HL-60 (cell line): Measurements from ENCODE around the gene FOLR2.

Source experiments
- CTCF ChIP-seq: IDR thresholded peaks from one replicate; pipeline ENCODE4 v1.5.1; 2011; ENCODE audit warnings: low read length, control low read depth, inconsistent platforms; ENCODE audit not compliant: insufficient read depth
- GABPA ChIP-seq: IDR thresholded peaks from 2 replicates; pipeline ENCODE4 v1.6.1; 2012; ENCODE audit warnings: low read depth
- POLR2AphosphoS5 ChIP-seq: IDR thresholded peaks from 2 replicates; pipeline ENCODE4 v1.6.1; 2012; ENCODE audit warnings: low read depth
- TF ChIP-seq, protein P1 (sequence below): IDR thresholded peaks from 2 replicates; pipeline ENCODE4 v1.6.1; 2012; ENCODE audit warnings: low read depth; ENCODE audit not compliant: insufficient replicate concordance

DNA sequence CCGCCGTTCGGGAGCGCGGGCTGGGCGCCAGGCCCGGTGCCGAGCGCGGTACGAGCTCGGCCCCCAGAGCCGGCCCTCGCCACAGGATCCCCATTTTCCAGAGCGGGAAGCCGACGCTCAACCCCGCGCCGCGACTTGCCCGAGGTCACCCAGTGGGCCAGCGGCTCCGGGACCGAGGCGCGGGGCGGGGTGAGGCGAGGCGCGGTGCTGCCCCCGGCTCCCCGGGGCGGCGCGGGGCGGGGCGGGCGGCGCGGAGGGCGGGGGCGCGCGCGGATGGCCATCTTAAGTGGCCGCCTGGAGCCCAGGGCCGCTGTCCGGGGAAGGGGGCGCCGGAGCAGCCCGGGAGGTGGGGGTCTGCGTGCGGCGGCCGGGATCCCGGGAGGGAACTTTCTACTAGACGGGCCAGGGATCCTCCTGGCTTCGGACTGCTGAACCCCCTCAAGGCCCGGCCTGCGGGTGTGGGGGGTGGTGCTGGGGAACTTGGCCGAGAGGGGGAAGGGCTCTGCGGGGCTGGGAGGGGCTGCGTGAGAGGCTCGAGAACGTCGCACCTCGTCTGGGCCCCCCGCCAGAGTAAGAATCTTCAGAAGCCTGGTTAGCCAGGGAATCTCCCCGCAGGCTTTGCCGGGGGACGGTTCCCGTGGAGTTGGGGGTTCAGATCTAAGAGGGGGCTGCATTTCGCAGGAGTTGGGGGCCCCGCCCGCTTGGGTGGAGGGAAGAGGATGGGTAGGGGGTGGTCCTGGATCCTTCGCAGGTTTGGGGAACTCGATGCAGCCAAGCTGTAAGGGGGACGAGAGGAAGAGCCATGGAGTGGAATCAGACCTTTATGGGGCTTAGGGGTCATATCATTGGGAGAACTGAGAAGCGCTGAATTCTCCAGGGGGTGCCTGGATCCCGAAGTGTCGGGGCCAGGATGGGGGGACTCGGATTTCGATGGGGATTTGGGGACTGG lies 7.3 kb downstream of the FOLR2 start:
- no peak for TF ChIP-seq CTCF
- no peak for TF ChIP-seq POLR2AphosphoS5
- TF ChIP-seq, protein P1, sequence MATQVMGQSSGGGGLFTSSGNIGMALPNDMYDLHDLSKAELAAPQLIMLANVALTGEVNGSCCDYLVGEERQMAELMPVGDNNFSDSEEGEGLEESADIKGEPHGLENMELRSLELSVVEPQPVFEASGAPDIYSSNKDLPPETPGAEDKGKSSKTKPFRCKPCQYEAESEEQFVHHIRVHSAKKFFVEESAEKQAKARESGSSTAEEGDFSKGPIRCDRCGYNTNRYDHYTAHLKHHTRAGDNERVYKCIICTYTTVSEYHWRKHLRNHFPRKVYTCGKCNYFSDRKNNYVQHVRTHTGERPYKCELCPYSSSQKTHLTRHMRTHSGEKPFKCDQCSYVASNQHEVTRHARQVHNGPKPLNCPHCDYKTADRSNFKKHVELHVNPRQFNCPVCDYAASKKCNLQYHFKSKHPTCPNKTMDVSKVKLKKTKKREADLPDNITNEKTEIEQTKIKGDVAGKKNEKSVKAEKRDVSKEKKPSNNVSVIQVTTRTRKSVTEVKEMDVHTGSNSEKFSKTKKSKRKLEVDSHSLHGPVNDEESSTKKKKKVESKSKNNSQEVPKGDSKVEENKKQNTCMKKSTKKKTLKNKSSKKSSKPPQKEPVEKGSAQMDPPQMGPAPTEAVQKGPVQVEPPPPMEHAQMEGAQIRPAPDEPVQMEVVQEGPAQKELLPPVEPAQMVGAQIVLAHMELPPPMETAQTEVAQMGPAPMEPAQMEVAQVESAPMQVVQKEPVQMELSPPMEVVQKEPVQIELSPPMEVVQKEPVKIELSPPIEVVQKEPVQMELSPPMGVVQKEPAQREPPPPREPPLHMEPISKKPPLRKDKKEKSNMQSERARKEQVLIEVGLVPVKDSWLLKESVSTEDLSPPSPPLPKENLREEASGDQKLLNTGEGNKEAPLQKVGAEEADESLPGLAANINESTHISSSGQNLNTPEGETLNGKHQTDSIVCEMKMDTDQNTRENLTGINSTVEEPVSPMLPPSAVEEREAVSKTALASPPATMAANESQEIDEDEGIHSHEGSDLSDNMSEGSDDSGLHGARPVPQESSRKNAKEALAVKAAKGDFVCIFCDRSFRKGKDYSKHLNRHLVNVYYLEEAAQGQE, result no peak
- no peak for TF ChIP-seq GABPA
